GM18951 (cell line): ENCODE results near the gene PURA.

Experiments used
- POLR2A ChIP-seq: IDR thresholded peaks from 4 replicates; pipeline ENCODE4 v1.6.1; 2011; ENCODE audit warnings: mild to moderate bottlenecking; ENCODE audit not compliant: insufficient read length, insufficient read depth; ENCODE audit errors: extremely low read depth
- in situ Hi-C: fragments of 300-500 bp; cut with MboI; formaldehyde crosslinking; loops from one replicate; pipeline ENCODE4 v1.12.0; 2022; ENCODE audit warnings: low sequenced_read_pairs, mixed read lengths, inconsistent platforms; ENCODE audit not compliant: unreplicated experiment

Gene PURA

DNA sequence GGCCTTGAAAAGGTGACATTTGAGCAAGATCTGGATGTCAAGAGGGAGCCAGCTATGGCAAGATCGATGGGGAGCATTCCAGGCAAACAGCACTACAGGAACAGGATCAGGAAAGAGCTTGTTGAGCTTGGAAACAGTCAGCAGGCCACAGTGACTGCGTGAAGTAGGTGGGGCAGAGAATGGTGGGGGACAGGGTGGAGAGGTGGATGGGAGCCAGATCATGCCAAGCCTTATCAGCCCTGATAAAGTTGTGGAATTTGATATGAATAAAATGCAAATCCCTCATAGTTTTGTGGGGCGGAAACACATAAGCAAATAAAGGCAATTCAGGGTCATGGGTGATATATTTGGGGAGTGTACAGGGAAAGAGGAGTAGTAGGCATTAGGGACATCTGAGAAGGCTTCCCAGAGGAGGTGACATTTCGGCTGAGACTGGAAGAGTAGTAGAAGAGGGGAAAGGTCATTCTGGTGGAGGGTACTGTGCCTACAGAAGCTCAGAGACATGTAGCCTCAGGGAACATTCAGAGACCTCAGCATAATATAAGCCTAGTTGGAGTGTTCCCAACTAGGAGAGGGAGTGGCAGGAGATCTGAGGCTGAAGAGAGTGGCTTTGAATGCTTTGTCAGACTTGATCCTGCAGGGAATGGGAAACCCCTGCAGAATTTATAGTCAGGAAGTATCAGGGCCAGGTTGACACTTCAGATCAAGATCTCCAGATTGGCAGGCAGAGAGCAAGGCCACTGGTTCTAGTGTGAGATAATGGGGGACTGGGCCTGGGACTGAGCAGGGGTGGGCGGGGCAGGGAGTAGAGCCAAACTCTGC lies 51.4 kb downstream of the PURA start:
- in situ Hi-C loops, result loop anchor here (25.0 kb wide), 1 partner anchor 378 kb away; the partner anchor contains the start of gene PSD2
- TF ChIP-seq POLR2A, result no peak

DNA sequence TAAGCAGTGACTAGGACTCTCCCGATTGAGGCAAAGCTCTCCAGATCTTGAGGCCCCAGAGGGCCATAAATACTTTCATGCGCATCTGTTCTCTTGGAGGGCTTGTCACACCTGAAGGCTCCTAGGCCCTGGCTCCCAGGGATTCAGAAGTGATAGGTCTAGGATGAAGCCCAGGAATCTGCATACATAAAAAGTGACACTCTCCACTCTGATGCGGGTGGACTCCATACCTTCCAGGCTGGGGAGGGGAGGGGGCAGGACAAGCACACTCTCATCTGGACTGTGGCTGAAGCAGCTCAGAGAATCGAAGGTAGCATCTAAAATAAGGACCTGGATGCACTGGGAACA lies 52.0 kb downstream of the PURA start:
- in situ Hi-C loops, result loop anchor here (25.0 kb wide), 1 partner anchor 379 kb away; the partner anchor contains the start of gene PSD2

DNA sequence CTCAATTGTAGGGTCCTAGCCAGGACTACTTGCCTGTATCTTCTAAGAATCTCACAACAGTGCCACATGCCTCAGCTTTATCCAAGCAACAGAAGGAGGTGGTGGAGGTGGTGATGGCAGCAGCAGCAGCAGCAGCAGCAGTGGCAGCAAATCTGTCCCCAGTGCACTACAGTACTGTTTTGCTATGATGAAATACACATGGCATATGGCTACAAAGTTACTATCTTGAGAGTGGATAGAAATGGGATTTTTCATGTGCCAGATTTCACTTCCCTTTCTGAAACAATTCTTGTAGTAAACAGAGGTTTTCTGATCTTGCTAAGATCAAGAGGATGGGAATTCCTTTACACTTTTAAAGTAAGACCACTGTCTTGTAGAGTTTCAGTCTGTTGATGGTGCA lies 53.0 kb downstream of the PURA start:
- in situ Hi-C loops, result loop anchor here (25.0 kb wide), 1 partner anchor 380 kb away; the partner anchor contains the start of gene PSD2
- TF ChIP-seq POLR2A, result no peak

More for the DNA sequence above, 52.0 kb downstream of the PURA start:
- TF ChIP-seq POLR2A, result no peak

DNA sequence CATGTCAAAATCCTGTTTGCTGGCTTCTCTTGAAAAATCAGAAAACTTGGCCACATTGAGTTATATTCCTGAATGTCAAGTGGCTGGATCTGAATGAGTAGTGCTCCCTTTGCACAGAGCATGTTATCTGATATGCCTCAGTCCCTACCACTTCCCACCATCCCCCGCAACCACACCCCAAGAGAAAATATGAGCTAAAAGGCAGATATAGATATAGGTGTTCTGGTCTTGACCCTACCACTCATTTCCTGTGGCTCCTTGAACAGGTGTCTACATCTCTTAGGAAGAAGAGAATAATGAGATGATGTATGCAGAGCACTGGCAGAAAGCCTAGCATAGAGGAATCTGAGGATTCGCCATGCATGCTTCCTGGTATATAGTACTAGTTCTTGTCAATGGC lies 54.5 kb downstream of the PURA start:
- TF ChIP-seq POLR2A, result no peak
- in situ Hi-C loops, result loop anchor here (25.0 kb wide), 1 partner anchor 381 kb away; the partner anchor contains the start of gene PSD2

DNA sequence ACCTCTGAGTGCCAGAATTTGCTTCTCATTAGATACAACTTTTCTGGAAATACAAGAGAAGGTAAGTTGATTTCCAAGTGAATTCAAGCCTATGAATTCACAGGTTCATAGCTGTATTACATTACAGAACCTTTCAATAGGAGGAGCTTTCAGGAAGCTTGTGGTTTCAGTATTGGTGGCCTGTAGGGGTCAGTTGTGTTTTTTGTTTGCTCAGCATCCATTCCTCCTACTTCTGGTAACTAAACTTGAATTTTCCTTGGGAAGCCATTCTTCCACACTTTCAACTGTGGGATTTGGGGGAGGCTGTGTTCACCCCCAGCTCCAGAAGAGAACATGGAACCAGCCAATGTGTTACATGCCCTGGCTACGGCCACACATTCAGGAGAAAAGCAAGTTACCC lies 55.5 kb downstream of the PURA start:
- TF ChIP-seq POLR2A, result no peak
- in situ Hi-C loops, result loop anchor here (25.0 kb wide), 1 partner anchor 382 kb away; the partner anchor contains the start of gene PSD2

DNA sequence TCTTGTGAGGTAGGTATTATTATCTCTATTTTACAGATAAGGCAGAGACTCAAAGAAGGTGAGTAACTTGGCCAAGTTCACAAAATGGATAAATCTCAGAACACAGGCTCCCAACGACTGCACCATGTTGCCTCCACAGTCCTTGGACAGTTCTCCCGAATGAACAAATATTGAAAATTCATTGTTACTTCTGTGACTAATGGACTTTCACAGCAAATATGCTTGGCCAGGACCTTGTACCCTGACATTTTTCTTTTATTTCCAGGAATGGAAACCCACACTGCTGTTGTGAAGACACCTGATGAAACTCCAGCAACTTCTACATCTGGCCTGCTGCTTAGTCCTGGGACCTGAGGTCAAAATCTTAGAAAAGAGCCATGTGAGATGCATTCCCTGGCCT lies 58.6 kb downstream of the PURA start:
- TF ChIP-seq POLR2A, result no peak
- in situ Hi-C loops, result loop anchor here (25.0 kb wide), 1 partner anchor 385 kb away; the partner anchor contains the start of gene PSD2

DNA sequence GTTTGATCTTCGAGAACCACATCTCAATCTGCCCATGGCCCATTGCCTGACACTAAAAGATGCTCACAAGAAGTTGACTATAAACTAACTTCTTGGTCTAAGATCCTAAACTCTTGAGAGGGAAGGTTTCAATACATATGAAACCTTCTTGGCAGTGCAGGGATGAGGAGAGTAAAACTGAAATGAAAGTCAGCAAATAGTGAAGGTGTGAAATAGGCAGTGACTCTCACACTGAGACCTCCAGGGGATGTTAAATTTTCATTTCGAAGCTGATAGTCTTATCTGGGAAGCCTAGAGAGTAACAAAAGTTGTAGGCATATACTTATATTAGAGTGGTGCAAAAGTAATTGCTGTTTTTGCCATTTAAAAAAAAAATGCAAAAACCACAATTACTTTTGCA lies 60.1 kb downstream of the PURA start:
- in situ Hi-C loops, result loop anchor here (25.0 kb wide), 1 partner anchor 387 kb away; the partner anchor contains the start of gene PSD2
- TF ChIP-seq POLR2A, result no peak

DNA sequence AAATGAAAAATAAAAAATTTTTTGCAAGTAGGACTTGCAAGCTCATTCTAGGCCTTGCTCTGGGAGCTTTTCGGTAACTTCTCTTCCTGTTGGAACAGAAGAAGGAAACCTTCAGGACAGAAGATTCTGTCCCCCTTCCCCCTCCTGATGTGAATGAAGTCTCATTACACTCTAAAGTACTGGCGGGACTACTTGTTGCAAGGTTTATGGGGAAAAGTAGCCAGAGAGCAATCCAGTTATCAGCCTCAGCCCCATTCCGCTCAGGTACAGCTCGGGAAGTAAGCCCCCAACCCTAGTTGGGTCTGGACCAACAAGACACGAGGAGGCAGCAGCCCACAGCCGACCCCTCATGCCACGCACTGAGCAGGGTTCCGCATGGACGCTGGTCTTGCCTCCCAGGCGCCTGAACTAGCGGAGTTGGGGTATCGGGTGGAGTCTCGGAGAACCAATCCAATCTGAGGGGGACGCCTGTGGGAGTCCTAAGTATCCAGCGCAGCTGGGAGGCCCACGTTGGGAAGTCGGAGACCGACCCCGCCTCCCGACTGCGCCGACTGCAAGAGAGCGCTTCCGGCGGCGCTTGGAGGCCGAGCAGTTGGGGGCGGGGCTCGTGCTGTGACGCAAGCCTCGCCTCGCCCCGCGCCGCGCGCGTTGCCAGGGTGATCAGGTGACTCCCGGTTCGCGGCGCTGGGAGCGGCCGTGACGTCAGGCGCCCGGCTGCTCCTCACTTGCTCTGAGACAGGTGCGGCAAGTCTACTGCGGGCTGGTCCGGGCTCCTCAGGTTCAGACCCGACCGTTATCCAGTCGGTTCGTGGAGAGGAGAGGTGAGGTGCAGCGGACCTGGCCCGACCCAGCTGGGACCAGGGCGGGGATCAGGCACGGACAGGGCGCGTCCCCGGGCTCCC lies 60.8 kb downstream of the PURA start, which contains the start of gene CYSTM1:
Gene CYSTM1, plus strand, starts transcription at position 724 of the 902 bp plus-strand sequence. CDS start 19,278 bp downstream, outside the sequence.
- TF ChIP-seq POLR2A, result peak; percentile 86
- in situ Hi-C loops, result loop anchor here (25.0 kb wide), 1 partner anchor 387 kb away; the partner anchor contains the start of gene PSD2
